GM10847 (cell line): Measurements from ENCODE around the gene TRPM3.

Source experiments
- POLR2A ChIP-seq: IDR thresholded peaks from 2 replicates; pipeline ENCODE4 v1.6.1; 2011; ENCODE audit not compliant: insufficient read length; ENCODE audit errors: extremely low read depth

TRPM3 gene

GRCh38 chr9:71121275-71122021 lies at the start of gene TRPM3:
TRPM3 (minus strand) TSS chr9:71121621; CDS start chr9:71121354, 267 bp downstream.
- TF ChIP-seq POLR2A, result no peak

GRCh38 chr9:71168418-71168817 lies 47.0 kb upstream of the TRPM3 start:
- no peak for TF ChIP-seq POLR2A

GRCh38 chr9:71162126-71162525 lies 40.7 kb upstream of the TRPM3 start:
- TF ChIP-seq POLR2A, result no peak

GRCh38 chr9:71157731-71158130 lies 36.3 kb upstream of the TRPM3 start:
- TF ChIP-seq POLR2A, result no peak

- no peak for TF ChIP-seq POLR2A
These were observed 25.9 kb upstream of the TRPM3 start for GRCh38 chr9:71147368-71147767.

DNA sequence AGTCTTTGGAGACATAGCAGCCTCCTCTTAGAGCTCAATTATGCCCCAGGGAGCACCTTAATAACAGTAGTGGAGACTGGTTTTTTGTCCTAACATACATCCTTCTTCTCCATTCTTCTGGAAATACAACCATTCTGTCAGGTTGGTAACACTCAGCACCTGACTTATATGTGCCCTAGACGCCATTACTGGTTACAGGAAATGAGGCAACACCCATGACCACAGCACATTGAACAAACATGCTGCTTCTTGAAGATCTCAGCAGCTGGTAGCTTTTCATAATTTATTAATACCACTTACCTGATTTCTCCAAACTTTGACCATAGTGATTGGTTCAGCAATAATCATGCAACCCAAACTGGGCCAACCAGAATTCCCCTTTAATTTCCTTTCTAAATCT lies 25.1 kb upstream of the TRPM3 start:
- no peak for TF ChIP-seq POLR2A

- no peak for TF ChIP-seq POLR2A
These were observed 23.8 kb upstream of the TRPM3 start for GRCh38 chr9:71145179-71145578.

GRCh38 chr9:71144495-71144894 lies 23.1 kb upstream of the TRPM3 start:
- TF ChIP-seq POLR2A, result no peak

DNA sequence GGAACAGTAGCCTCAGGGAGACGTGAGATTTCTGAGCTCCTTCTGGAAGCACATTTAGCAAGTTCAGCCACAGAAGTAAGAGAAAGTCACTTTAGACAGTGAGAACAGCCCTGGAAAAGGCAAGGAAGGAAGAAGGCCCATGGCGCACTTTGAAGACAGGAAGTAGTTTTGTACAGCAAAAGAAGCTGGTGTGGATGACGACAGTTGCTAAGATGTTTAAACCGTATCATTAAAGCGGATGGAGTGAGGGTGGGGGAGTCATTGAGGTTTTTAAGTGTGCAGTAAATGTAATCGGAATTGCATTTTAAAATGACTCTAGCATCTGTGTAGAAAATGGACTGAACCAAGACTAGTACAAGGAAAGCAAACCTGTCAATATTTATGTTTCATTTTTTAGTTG lies 15.3 kb upstream of the TRPM3 start:
- no peak for TF ChIP-seq POLR2A

DNA sequence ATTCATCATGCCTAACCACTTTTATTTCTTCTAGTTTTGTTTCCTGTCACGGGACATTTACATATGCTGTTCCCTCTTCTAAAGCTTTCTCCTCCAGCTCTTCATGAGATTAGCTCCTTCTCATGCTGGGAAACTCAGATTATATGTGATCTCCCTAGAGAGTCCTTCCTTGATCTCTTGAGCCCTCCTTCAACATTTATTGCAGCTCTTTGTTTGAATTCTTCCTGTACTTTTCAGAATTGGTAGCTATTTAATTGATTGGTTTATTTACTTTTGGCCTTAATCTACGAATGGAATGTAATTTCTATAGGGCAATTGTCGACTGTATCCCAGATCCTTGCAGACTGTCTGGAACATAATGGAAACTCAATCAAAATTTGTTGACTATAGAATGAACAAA lies 9.7 kb upstream of the TRPM3 start:
- TF ChIP-seq POLR2A, result no peak

DNA sequence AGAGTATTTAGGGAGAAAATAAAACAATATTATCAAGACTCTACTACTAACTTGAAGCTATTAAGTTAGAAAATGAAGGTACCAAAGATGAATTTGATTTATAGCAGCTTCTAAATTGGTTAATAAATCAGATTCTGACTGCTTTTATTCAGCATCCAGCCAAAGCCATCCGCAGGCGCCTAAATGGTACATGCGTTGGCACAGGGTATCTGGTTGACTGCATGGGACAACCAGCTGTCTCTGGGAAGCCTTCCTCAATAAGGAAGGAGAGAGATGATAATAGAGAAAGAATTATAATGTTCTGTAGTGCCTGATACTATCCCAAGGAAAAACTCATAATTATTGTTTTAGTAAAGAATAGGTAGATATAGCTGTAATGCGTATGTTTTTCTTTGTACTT lies 9.1 kb upstream of the TRPM3 start:
- TF ChIP-seq POLR2A, result no peak

GRCh38 chr9:71128796-71129195 lies 7.4 kb upstream of the TRPM3 start:
- TF ChIP-seq POLR2A, result no peak

- TF ChIP-seq POLR2A, result no peak
These were observed 5.9 kb upstream of the TRPM3 start for GRCh38 chr9:71127301-71127700.

GRCh38 chr9:71122421-71122820 lies 1.0 kb upstream of the TRPM3 start:
- no peak for TF ChIP-seq POLR2A

GRCh38 chr9:71122022-71122275 lies 528 bp upstream of the TRPM3 start:
- no peak for TF ChIP-seq POLR2A

- TF ChIP-seq POLR2A, result no peak
These were observed 747 bp downstream of the TRPM3 start for GRCh38 chr9:71120501-71121247.

DNA sequence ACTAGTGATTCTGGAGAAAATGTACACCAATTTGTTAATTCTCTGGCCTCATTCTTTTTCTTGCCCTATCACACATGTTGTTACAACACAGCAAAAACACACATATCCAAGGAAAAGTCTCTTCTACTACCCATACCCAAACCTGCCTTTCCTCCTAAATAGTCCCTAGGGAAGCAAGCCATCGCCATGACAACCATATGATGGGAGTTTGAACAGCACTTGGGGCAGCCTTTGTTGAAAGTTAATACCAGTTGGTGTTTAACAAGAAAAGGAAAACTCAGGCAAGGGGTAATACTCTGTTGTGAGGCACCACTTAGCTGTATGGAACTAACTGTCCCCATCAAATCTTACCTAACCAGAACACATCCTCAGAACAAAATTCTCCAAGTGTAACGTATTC lies 1.7 kb downstream of the TRPM3 start:
- no peak for TF ChIP-seq POLR2A
